ENCODE data around the gene ALDOB.

The ALDOB gene

DNA sequence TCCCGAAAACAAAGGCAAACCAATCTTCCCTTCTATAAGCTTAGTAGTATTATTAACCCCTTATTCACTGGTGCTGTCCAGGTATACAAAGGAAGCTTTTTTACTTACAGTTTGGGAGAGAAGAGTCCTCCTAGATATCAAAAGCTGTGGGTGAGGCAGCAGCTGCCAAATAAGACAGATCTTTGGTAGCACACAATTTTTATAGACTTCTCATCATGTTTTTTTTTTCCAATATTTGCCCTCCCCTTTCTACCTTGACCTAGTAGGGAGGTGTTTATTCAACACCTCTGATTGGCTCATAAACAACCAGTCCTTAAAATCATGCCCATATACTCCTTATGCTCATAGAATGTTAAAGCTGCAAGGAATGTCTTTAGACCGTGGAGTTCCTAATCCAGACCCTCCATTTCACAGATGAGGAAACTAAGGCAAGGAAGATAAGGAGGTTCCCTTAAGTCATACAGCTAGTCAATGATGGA lies at the start of gene ALDOB:
ALDOB (minus strand) TSS at position 174 of the 479 bp plus-strand sequence. CDS start 4,887 bp downstream, outside the sequence.
- no peak for DNase-seq (ENCODE audit: low spot score)

DNA sequence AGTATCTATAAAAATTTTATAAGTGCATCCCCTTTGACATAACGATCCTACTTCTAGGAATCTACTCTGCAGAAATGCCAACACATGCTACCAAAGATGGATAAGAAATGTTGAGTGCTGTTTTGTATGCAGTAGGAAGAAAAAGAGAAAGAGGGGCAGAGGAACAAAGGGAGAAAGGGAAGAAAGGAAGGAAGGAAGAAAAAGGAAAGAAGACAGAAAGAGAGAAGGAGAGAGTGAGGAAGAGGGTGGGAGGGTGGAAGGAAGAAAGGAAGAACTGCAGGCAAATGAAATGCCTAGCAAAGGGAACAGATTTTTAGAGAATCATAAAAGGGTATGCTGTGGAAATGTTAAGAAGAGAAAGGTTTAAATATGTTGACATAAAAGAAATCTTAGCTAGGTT lies 48.5 kb upstream of the ALDOB start:
- DNase-seq (ENCODE audit: low spot score), result no peak

- DNase-seq (ENCODE audit: low spot score), result no peak
Measured at GRCh38 chr9:101481261-101481660, 45.7 kb upstream of the ALDOB start.

DNA sequence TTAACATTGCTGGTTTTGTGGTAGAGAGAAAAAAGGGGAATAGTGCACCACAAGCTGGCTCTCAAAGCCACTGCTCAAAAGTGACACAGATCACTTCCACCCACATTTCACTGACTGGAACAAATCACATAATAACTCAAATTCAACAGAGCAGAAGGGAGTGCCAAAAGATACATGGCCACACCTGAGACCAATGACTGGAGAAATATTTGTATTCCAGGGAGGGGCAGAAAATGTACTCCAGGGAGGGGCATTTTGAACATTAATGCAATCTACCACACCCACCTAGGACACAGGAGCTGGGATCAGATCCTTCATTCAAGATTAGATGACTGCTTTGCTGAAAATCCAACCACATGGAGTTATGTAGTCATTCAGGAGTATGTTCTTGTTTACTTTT lies 44.8 kb upstream of the ALDOB start:
- DNase-seq (ENCODE audit: low spot score), result no peak

DNA sequence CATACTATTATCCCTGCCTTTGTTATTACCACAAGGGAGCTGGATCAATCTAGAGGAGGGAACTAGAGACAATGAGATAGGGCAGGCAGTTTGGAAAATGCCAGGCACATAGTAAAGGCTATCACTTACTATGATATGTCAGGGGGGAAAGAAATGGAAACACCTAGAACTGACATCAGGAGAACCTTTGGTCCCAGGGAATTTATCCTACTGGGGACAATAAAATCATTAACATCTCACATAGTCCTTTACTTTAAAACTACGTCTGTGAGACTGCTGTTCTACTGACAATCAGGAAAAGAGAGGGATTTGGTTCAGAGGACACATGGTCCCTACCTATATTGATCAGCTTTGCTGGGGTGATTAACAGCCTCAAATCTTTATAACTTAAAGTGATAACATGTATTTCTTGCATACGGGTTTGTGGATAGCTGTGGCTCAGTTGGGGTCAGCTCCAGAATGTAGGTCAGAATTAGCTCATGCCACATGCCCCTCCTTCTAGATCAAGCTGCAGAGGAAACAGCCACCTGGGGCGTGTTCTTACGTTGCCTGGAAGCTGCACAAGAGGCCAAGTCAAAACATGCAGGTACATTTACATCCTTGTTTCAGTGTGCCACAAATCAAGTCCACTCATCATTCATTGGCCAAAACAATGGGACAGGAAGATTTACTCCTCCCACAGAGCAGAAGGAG lies 43.9 kb upstream of the ALDOB start:
- DNase-seq (ENCODE audit: low spot score), result no peak

DNA sequence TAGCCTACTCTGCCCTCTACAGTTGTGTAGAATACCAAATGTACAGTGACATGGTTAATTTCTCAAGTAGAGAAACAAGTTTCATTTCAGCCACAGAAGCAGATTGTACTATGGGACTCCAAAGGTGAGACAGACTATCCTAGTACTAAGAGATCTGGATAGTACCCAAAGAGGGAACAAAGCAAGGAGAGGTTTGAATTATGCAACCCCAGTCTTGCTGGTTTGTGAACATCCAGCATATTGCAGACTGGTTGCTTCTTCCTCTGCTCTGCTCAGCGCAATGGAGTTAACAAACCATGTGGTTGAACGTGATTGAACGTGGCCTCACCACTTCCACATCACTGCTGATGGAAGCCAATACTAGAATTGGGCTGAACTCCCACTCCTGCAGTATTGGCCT lies 43.3 kb upstream of the ALDOB start:
- DNase-seq (ENCODE audit: low spot score), result no peak

DNA sequence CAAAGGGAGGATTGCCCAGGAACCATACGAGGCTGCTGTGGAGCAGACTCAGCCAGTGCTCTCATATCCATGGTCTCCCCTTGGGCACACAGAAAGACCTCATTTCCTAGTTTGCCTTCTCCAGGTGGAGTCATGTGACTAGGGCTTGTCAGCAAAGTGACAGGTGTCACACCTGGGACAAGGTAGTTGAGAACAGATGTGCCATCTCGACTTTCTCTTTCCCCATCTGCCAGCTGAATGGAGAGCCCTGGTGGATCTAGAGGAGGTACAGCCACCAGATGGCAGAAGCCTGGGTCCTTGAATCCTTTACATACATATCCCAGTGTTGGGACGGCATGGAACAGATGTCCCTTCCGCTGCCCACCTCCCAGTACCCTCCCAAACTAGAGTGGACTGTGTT lies 42.9 kb upstream of the ALDOB start:
- DNase-seq (ENCODE audit: low spot score), result no peak

GRCh38 chr9:101477736-101478135 lies 42.2 kb upstream of the ALDOB start:
- no peak for DNase-seq (ENCODE audit: low spot score)

DNA sequence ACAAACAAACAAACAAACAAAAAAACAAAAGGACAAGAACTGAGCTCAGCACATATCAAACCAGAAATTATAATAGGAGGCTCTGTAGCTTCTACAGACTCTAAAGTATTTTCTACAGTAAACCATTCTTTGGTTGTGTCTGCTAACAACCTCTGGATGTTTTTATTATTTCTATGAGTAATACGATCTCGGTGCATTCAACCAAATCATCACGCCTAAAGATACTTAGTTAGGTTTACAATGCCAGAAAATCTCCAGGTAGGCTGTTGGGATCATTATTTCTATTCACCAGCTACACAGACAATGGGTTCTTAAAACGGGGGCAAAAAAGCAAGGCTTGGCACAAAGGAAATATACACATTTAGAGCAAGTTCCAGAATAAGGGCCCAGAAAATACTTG lies 41.6 kb upstream of the ALDOB start:
- DNase-seq (ENCODE audit: low spot score), result no peak

GRCh38 chr9:101476576-101477208 lies 41.1 kb upstream of the ALDOB start:
- no peak for DNase-seq (ENCODE audit: low spot score)

DNA sequence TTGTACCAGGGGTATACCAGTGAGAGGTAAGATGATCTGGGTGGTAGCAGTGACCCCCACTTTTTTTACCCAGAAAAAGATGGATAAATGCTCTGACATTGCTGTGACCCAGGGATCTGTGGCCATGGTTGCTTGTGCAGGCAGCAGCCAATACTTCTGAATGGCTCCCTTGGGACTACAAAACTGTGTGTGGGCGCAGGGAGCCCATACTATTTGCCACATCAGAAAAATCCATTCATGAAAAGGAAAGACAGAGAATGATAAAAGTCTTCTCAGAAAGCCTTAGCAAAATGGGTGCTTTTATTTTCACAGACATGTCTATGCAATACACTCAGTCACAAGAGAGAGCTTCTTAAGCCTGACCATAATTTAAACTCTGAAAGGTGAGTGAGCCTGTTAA lies 37.3 kb upstream of the ALDOB start:
- DNase-seq (ENCODE audit: low spot score), result no peak

DNA sequence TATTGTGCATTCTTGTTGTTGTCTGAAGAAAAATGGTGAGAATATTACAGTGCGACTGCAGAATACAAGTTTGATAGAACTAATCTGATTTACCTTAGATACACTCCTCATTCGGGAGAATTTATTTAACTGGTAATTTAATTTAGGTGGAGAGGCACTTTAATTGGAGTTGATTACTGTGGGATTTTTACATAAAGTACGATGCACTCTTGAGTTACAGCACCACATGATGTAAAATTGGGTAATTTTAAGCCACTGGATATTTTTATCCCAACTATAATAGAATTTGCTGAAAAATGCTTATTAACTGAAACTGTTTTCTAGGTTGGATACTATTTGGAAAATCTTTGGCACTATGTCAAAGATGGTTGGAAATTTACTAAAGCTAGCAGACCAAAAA lies 35.4 kb upstream of the ALDOB start:
- DNase-seq (ENCODE audit: low spot score), result no peak

DNA sequence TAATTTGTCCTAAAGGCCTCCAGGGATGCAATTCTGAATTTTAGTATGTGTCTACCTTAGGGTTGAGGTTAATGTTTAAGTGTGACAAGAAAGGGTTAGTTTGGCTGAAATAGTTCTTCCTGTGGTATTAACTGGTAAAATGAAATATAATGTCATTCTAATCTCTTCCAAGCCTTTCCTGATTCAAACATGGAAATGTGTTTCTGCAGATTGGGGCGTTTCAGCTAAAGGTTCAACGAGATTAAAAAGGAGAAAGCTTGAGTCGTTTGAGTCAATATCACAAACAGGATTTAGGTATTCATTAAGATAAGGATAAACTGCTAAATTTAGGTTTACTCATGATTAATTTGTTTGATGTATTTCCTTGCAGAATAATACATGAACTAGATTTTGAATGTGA lies 34.4 kb upstream of the ALDOB start:
- DNase-seq (ENCODE audit: low spot score), result no peak

GRCh38 chr9:101469026-101469425 lies 33.5 kb upstream of the ALDOB start:
- no peak for DNase-seq (ENCODE audit: low spot score)

GRCh38 chr9:101468116-101468515 lies 32.5 kb upstream of the ALDOB start:
- DNase-seq (ENCODE audit: low spot score), result peak; percentile 59

GRCh38 chr9:101467690-101468089 lies 32.1 kb upstream of the ALDOB start:
- DNase-seq (ENCODE audit: low spot score), result no peak

DNA sequence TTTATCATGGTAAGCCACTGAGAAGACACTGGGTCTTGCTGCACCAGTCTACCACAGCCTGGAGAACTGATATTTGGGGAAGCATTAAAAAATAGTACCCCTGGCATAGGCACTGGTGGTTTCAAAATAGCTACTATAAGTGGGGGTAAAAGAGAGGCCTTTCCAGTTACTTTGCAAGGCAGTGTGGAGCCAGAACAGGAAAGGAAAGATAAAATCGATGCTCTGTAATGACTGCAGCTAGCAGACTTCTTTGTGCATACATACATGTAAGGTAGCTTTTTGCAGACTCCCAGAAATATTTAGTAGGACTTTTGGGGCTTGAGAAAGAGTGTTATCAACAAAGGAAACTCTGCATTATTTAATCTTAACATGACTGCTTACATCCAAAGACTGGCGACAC lies 31.3 kb upstream of the ALDOB start:
- DNase-seq (ENCODE audit: low spot score), result no peak

DNA sequence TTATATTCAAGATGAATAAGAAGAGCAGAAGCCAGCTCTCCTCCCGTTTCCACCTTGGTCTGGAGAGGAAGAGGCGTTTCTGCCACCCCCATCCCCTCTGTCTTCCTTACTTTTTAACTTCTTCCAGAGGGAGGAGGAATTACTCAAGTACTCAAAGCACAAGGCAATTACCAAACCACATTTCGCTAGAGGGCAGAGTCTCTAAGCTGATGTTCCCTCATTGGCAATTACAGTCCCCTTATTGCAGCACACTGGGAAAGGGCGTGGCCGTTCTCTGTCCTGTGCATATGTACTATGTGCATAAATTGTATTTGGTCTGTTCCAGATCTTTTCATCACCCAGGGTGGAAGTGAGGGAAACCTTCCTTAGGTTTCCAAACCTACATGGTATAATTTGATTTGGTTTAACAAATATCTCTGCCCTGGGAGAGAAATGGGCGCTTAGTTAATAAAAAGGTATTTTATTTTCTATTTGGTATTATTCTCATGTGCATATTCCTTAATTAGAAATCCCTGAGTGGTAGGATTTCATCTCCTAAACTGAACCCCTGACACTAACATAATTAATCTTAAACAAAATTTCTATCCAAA lies 29.8 kb upstream of the ALDOB start:
- peak; percentile 77 for DNase-seq (ENCODE audit: low spot score)

GRCh38 chr9:101463397-101463796 lies 27.8 kb upstream of the ALDOB start:
- DNase-seq (ENCODE audit: low spot score), result no peak

DNA sequence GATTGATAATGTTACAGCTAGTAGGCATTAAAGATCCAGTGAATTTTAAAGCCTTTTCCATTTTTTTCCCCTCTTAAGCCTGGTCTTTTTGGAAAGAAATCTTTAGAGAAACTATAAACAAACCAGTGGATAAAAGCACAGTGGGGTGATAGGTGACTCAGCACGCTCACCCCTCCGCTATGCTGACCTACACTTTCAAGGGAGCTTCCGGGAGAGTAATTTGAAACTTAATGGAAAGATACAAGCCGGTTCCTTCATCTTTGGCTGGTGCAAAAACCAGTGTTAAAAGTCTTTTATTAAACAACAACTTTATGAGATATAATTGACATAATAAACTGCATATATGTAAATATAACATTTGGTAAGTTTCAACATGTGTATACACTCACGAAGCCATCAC lies 27.0 kb upstream of the ALDOB start:
- DNase-seq (ENCODE audit: low spot score), result no peak

DNA sequence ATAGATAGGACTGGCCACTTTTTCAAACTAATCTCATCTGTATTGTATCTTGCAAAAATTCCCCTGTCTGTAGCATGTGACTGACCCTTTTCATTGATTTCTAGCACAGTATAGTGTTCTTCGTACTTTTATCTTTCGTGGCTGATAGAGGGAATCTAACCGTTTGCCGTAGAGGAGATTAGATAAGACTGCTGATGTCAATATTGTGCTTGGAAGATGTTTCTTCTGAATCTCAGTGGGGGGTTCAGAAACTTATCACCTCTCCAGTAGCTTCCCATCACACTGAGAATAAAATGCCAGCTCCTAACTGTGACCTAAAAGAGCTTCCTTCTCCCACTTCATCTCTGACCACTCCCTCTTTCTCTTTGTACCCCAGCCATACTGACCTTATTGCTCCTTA lies 25.4 kb upstream of the ALDOB start:
- DNase-seq (ENCODE audit: low spot score), result no peak

GRCh38 chr9:101458963-101459631 lies 23.5 kb upstream of the ALDOB start:
- DNase-seq (ENCODE audit: low spot score), result peak; percentile 84

GRCh38 chr9:101457003-101457402 lies 21.4 kb upstream of the ALDOB start:
- no peak for DNase-seq (ENCODE audit: low spot score)

Measured in Ammon's horn (tissue), 1 donor.